ENCODE measurements around the gene ADIPOR2.
"Not testable (repeated sequence)": the region's sequence is repeated elsewhere in the genome, so short reads cannot be mapped to it uniquely, and the experiment has no call there.

Gene ADIPOR2

DNA sequence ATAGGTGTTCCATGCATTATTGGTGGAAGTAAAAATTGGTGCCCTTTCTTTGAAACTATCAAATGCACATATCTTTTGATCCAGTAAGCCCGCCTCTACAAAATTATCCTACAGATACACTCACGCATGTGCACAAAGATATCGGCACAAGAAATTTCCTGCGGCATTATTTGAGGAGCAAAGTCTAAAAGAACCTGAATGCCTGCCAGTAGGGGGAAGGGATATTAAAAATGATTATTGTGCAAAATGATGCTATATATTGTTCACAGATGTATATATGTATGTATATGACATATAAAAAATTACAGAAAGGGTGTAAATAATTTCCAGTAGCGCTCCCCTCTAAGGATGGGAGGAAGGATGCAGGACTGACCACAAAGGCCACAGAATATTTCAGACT lies 24.7 kb upstream of the ADIPOR2 start:
- no peak for DNase-seq

DNA sequence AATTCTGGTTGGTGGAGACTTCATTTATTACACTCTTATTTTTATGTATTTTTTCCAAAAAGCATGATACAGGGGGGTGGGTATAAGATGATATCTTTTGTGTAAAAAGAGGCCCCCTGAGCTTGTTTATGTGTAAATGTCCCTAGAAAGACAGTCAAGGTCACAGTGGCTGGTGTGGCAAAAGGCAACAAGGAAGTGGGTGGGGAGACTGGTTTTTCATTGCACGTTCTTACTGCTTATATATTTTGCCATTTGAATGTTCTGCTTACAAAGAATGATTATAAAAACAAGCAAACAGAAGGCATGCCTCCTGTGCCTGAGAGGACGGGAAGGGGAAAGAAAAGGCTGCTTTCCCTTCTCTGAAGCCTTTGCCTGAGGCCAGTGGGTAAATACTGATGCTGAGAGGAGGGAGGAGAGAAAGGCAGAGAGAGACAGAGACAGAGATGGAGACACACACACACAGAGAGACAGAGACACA lies 24.1 kb upstream of the ADIPOR2 start:
- no peak for DNase-seq

DNA sequence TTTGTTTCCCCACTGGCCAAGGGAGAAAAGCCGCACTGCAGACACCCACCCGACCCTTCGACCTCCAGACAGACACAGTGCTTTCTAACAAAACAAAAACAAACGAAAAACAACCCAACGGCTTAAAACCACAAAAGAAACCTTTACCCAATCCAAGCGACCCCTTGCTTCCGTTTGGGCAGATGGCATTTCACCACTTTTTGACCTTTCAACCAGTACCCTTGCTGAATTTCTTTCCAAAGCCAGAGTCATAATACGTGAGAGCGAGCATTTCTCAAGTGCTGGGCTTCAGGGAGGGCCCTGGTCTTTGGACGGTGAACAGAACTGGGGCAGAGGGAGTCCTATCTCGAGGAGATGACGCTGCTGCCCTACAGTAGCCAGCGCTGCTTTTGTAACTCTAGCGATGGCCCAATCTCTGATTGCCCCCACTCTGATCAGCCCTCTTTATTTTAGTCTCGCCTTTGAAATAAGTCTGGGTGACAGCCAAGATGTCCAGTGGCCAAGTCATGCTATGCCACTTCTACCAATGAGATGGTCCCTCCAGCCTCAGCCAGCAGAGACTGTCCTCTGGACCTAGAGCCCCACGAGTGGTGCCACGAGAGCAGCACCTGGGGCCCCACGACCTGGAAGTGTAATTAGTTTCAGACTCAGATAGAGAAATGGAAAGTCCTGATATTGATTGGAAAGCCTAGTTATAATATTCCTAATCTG lies 21.9 kb upstream of the ADIPOR2 start:
- DNase-seq = no peak

DNA sequence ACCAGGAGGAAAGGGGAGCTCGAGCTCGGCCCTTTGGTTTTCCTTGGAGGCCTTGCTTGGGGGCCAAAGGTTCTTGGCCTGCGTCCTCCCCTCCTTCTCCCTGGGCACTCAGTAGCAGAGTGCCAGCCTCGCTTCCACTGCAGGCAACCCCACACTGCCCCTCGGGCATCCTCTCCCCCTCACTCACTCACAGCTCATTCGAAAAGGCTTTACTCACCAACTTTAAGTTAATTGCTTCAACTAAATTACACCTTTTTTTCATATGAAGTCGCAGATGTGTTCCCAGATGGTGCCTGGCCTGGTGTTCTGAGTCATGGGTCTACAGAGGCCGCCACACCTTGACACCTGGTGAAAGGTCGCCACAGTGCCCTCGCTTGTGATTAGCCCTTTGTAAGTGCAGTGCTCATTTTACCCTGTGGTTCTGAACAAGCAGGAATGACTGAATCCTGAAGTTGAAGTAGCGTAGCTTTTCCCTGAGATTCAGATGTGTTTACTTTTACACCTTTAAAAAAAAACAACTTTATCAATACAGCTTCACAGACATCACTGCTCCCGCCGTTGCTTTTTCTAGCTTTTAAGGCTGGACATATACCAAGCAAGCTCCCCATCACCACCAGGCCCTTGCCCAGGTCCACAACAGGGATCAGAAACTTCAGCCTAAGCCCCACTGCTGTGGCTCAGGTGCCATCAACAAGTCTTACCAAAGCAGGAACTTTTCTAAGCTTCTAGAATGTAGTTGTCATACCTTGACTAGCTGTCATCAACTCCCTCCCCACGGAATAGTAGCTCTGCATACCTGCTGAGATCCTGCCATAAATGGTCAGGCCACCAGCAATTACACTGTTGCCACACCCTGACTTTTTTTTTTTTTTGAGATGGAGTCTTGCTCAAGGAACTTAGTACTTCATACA lies 20.3 kb upstream of the ADIPOR2 start:
- no peak for DNase-seq

DNA sequence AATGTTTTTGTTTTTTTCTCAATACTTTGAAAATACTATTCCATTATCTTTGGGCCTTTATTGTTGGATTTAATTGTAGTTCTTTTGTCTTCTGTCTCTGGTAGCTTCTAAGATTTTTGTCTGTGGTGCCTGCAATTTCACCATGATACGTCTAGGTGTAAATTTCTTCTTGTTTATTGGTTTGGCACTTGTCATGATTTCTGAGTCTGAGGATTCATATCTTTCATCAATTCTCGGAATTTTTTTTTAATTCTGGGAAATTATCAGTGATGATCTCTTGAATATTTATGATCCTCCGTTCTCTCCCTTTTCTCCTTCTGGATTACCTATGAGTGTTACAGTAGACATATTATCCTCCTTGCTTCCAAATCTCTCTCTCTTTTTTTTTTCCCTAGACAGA lies 14.8 kb upstream of the ADIPOR2 start:
- no peak for DNase-seq

DNA sequence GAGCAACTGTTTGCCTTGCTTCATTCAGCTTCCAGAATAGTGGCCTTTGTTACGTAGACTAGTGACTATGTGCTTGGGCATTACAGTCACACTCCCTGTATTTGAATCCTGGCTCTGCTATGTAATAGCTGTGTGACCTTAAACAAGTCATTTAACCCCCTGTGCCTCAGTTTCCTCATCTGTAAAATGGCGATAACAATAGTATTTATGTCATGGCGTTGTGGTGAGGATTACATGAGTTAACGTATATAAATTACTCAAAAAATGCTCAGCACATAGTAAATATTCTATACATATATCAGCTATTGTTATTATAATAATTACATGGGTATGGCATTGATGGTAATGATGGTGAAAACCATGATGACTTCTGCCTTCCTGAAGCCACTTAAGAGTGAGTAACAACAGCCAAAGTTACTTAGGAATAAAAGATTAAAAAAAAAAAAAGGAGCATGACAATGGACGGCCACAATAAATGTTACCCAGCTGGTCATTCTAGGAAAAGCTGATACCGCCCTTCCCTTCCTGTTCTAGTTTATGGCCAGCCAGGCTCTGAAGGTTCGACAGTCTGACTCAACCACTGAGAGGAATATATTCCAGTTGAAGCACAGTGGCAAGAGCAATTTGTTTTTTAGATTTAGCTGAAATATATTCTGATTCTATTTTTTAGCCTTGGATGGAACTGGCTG lies 9.9 kb upstream of the ADIPOR2 start:
- DNase-seq = no peak

DNA sequence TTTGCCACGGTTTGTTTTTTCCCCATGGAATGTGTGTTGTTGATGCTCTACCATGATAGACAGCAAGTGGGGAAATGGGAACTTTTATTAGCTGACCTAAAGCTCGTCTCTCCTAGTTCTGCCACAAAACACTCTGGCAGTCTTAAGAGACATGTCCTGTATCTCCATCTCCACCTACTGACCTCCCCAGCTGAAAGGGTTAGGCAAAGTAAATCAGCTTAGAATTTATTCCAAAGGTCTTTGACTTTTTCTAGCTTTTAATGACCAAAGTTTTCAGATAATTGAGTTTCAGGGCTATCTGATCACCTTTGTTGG lies 9.4 kb upstream of the ADIPOR2 start:
- DNase-seq = no peak

DNA sequence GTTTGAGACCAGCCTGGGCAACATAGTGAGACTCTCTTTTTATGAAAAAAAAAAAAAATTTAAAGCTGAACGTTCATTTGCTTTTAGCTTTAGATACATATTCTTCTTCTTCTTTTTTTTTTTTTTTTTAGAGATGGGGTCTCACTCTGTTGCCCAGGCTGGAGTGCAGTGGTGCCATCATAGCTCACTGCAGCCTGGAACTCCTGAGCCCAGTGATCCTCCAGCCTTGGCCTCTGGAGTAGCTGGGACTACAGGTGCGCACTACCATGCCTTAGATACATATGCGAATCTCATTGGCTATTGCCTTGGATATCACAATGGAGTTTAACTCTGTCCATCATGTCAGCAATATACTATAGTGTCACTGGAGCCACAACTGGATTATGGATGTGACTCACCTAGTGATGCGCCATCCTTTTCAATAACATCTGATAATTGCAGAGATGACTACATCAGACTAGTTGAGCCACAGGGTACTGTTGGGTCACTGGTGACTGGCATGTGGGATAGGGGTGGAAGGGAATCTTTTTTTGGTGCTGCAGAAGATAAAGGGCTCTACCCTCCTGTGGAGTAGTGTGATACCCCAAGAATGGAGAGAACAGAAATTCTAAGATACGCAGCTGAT lies 2.7 kb upstream of the ADIPOR2 start:
- DNase-seq = no peak

DNA sequence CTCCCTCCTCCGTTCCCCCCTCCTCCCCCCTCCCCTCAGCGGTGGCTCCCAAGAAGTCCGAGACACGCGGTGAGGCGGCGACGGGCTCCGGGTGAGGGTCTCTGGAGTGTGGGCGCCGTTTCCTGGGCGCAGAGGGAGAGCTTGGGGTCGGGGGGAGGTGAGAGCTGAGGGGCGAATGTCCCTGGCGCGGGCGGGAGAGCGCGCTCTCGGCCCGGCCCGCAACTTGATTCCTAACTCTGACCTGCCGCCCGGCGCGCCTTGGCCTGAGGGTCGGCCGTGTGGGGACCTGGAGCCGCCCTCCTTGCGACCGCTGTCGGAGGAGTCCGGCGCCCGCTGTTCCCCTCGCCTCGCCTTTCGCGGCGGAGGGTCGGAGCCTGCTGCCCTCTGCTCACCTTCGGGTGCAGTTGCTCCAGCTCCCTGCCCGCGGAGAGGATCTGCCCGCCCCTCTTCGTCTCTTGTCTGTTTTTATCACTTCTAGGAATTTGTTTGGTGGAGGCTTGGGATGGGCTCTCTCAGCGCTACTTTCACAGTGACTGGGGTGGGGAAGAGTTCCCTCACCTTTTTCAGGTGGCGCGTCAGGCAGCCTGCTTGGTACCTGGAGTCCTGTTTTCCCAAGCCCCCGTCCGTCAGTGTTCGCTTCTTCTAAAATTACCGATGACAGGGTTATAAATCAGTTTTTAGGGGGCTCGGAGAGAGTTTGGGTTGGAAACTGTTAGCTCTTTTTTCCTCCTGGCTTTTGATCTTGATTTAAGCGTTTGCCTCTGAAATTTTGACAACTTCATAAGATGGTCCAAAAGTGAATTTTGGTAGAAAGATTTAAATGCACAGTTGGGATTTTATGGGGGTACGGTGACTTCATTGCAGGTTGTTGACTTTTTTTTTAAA lies 495 bp downstream of the ADIPOR2 start:
- peak; percentile 20 for DNase-seq

DNA sequence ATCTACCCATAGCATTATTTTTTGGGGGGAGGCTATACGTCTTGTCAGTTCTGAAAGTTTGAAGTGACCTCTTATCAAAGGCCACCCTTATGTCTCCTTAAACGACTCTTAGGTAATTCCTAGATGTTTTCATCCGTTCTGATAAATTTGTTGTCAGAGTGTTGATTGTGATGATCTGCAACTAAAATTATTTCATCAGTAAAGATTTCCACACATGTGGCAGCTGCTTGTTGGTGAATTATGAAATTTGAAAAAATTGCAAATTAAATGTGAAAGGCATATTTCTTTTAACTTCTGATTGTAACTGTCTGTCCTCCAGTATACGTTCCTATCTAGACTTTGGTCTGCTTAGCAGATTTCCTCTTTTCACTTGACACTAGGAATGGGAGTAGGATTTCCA lies 1.4 kb downstream of the ADIPOR2 start:
- no peak for DNase-seq

DNA sequence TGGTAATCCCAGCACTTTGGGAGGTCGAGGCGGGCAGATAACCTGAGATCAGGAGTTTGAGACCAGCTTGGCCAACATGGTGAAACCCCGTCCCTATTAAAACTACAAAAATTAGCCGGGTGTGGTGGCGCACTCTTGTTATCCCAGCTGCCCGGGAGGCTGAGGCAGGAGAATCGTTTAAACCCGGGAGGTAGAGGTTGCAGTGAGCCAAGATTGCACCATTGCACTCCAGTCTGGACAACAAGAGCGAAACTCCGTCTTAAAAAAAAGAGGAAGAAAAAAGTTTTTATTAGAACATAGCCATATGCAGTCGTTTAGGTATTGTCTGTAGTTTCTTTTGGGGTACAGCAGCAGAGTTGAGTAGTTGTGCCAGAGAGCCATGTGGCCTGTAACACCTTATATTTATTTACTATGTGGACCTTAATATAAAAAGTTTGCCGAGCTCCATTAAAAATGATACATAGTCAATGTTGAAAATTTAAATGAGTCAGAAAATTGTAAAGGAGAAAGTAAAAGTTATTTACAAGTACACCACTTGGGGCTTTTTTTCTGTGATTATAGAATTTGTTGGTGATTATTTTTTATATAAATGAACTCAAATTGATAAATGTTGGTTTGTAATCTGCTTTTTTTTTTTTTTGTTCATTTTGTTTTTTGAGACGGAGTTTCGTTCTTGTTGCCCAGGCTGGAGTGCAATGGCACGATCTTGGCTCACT lies 2.2 kb downstream of the ADIPOR2 start:
- no peak for DNase-seq

DNA sequence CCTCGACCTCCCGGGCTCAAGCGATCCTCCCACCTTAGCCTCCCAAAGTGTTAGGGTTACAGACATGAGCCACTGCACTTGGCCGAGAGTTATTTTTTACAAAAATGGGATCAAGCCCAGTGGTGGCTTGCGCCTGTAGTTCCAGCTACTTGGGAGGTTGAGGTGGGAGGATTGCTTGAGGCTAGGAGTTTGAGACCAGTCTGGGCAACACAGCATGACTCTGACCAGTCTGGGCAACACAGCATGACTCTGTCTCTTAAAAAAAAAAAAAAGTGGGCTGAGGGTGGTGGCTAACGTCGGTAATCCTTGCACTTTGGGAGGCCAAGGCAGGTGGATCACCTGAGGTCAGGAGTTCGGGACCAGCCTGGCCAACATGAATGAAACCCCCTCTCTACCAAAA lies 4.2 kb downstream of the ADIPOR2 start:
- DNase-seq = not testable (repeated sequence)

DNA sequence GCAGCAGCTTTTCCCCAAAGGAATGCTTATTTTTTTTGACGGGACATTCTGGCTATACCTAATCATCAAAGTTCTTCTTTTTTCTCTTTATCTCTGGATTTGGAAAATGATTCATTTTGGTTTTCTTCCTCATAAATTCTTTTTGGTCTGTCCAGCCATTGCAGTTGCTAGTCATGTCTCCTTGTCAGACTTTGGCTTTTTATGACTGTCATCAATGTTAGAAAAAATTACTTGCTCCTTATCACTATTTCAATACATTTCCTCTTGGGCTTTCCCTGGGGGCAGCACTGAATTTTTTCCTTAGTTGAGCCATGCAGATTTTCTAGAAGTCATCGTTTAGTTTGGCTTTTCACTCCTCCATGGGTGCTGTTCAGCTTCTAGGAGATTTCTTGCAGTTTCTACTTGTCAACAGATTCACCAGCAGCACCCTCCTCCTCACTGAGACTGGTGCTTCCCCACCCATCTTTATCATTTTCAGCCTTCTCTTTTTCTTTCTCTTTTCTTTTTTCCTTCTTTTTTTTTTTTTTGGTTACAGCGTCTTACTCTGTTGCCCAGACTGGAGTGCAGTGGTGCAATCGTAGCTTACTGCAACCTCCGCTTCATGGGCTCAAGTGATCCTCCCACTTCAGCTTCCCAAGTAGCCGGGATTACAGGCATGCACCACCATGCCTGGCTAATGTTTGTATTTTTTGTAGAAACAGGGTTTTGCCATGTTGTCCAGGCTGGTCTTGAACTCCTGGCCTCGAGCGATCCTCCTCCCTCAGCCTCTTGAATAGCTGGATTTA lies 5.2 kb downstream of the ADIPOR2 start:
- DNase-seq = no peak

DNA sequence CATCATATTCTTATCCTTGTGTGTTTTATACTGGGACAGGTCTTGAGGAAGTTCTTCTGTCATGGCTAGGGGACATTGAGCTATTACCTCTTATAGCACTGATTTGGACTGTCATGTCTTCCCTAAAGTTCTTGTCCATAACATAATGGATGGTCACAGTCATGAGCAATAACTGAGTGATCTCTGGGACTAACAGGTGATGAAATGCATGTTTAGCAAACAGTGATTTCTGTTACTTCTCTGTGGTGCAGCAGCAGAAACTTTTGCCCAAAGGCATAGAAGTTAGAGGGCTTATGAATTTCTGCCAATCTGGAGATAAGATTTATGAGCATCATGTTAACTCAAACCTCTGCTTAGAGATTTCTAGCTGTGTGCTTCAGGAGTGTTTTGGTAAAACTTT lies 5.9 kb downstream of the ADIPOR2 start:
- no peak for DNase-seq

DNA sequence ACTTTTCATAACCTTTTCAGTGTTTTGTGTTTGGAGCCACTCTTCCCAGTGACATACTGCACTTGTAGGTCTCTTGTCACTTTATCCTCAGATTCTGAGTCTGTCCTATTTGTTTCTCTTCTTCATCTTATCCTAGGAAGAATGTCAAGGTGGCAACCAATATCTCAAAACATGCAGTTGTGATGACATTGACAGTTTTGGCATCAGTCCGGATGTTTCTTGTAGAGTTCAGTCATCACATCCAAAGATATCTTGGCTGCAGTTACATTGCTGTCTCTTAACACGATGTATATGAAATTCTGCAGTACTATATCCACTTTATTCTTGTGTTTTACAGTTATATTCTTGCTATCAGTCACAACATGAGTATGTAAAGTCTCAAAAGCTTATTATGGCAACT lies 6.4 kb downstream of the ADIPOR2 start:
- DNase-seq = no peak

DNA sequence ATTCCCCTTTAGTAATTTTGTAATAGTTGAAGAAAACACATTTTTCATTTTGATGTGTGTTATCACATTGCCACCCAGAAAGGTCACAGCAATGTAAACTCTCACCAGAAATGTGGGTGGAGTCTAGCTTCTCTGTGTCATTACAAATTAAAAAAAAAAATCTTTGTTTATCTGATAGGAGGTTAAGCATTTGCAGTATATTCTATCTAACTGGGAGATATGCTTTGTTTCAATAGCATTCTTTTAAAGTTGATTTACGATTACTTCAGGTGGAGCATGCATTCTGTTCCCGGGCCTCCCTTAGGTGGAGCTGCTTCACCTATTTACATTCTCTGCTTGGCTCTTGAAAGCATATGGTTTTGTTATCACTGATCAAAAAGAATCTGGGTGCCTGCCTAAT lies 7.8 kb downstream of the ADIPOR2 start:
- DNase-seq = no peak

DNA sequence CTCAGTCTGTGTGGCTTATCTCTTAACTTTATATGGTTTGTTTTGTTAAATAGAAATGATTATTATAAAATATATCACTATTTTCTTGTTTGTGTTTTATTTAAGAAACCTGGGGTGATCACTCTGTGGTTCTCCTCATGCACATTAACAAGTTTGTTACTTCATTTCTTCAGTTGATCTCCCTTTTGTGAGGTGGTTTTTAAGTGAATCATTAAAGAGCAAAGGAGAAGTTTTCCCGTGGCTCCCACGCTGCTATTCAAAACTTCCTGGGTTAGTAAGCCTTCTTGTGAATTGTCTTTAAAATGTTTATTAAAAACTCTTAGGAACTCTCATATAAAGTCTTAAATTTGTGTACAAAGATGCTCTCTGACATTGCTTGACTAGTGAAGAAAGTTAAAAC lies 11.8 kb downstream of the ADIPOR2 start:
- no peak for DNase-seq

DNA sequence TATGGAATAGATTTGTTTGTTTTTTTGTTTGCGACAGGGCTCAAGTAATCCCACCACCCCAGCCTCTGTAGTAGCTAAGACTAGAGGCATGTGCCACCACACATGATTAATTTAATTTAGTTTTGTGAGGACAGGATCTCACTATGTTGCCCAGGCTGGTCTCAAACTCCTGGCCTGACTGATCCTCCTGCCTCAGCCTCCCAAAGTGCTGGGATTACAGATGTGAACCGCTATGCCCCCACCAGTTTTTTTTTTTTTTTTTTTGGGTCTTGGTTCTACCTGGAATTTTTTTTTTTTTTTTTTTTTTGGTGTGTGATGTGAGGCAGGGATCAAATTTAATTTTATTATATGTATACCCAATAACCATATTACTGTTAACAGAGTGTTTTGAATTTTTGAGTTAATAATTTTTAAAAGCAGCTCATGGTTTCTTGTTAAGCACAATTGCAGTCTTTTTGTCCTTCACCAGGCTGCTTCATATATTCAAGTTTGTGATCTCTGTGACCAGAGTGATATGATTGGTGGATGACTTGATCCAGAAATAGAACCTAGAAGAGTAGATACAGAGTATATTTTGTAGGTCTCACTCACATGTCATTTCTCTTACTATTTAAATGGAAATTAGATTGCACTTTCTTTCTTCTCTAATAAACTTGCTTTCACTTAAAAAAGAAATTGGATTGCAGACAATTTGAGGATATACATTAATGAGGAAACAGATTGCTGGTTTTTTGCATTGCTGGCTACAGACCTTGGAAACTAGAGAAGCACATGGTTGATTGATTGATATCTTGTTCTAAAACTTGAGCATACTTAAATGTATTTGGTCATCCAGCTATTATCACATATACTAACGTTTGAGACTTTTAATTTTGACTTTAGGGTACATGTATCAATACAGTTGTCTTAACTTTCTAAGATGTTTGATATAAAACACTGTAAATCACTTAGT lies 13.2 kb downstream of the ADIPOR2 start:
- DNase-seq = no peak

Data from activated gamma-delta T cell treated with Interleukin-2 at 50 U/mL for 16 hours (primary cell).